ENCODE measurements around the gene CBL.

CBL gene

GRCh38 chr11:119323532-119324033, 117.4 kb downstream of the CBL start (continued):
- TF ChIP-seq HIC1 (tag by site-specific recombination; IDR thresholded peaks at IDR 0.05) (no peak), KLF7 (tag by site-specific recombination; IDR thresholded peaks at IDR 0.05; ENCODE audit: borderline replicate concordance) (no peak), PRDM10 (tag by site-specific recombination; IDR thresholded peaks at IDR 0.05) (no peak), ZNF513 (tag by site-specific recombination; IDR thresholded peaks at IDR 0.05) (no peak), ZNF792 (tag by site-specific recombination; IDR thresholded peaks at IDR 0.05) (no peak), ATF2 (tag by site-specific recombination; IDR thresholded peaks at IDR 0.05; ENCODE audit: low read depth) (no peak), ZNF248 (tag by site-specific recombination; IDR thresholded peaks at IDR 0.05) (no peak), ZNF311 (tag by site-specific recombination; IDR thresholded peaks at IDR 0.05; ENCODE audit: borderline replicate concordance) (no peak), TCF7L2 (IDR thresholded peaks at IDR 0.05; ENCODE audit: borderline replicate concordance, low read depth, low read length) (no peak), ZNF488 (tag by site-specific recombination; IDR thresholded peaks at IDR 0.05) (no peak), ZSCAN16 (tag by site-specific recombination; IDR thresholded peaks at IDR 0.05) (no peak), ZNF138 (tag by site-specific recombination; IDR thresholded peaks at IDR 0.05; ENCODE audit: borderline replicate concordance) (no peak), ZNF341 (tag by site-specific recombination; IDR thresholded peaks at IDR 0.05; ENCODE audit: low read depth) (no peak), SP3 (tag by site-specific recombination; IDR thresholded peaks at IDR 0.05) (no peak), ZSCAN30 (tag by site-specific recombination; IDR thresholded peaks at IDR 0.05) (peak; percentile 29; the same call in 1 of the 2 replicates), ZNF560 (tag by site-specific recombination; IDR thresholded peaks at IDR 0.05; ENCODE audit: borderline replicate concordance) (no peak), ZNF571 (tag by site-specific recombination; IDR thresholded peaks at IDR 0.05) (no peak), ZNF24 (tag by site-specific recombination; IDR thresholded peaks at IDR 0.05) (no peak), ZNF791 (tag by site-specific recombination; IDR thresholded peaks at IDR 0.05) (no peak), EGR2 (tag by site-specific recombination; IDR thresholded peaks at IDR 0.05; ENCODE audit: low read depth) (peak; percentile 55), ZBTB49 (tag by site-specific recombination; IDR thresholded peaks at IDR 0.05; ENCODE audit: low read depth) (no peak), ZNF776 (tag by site-specific recombination; IDR thresholded peaks at IDR 0.05; ENCODE audit: borderline replicate concordance) (no peak), ZNF354C (tag by site-specific recombination; IDR thresholded peaks at IDR 0.05; ENCODE audit: borderline replicate concordance, low read depth) (no peak), SCRT1 (tag by site-specific recombination; IDR thresholded peaks at IDR 0.05; ENCODE audit: borderline replicate concordance) (no peak), ZNF426 (tag by site-specific recombination; IDR thresholded peaks at IDR 0.05) (no peak), ZNF747 (tag by site-specific recombination; IDR thresholded peaks at IDR 0.05) (no peak), ZNF221 (tag by site-specific recombination; IDR thresholded peaks at IDR 0.05; ENCODE audit: borderline replicate concordance) (no peak), REPIN1 (tag by site-specific recombination; IDR thresholded peaks at IDR 0.05; ENCODE audit: low read depth) (no peak), ZFP37 (tag by site-specific recombination; IDR thresholded peaks at IDR 0.05) (no peak)
